KOPT-K1 (cell line): ENCODE data around the gene CADM1.

Source experiments
- H3K27ac ChIP-seq: fragments of 200-600 bp; sonication (generic); 2 replicates; pipeline ENCODE4 v1.5.1; 2016; ENCODE audit warnings: antibody characterized with exemption, mild to moderate bottlenecking, low read depth, low read length; ENCODE audit not compliant: poor library complexity, severe bottlenecking
- H3K36me3 ChIP-seq: fragments of 200-600 bp; sonication (generic); 2 replicates; pipeline ENCODE4 v1.5.1; 2017; ENCODE audit warnings: antibody characterized with exemption, mild to moderate bottlenecking, low read length, moderate library complexity; ENCODE audit not compliant: insufficient read depth
- H3K9me3 ChIP-seq: fragments of 200-600 bp; sonication (generic); 2 replicates; pipeline ENCODE4 v1.5.1; 2017; ENCODE audit warnings: antibody characterized with exemption, low read length, mild to moderate bottlenecking; ENCODE audit not compliant: insufficient read depth, poor library complexity, severe bottlenecking

The CADM1 gene

GRCh38 chr11:115524572-115524971, 20.4 kb upstream of the CADM1 start:
- Histone ChIP-seq H3K27ac (no peak overlapping the region), H3K36me3 (no peaks in the 10 kb centered on the region), H3K9me3 (no peaks in the 10 kb centered on the region)

- Histone ChIP-seq H3K9me3 (no peaks in the 10 kb centered on the region), H3K27ac (no peak overlapping the region), H3K36me3 (no peaks in the 10 kb centered on the region)
Measured at GRCh38 chr11:115523727-115524399, 19.6 kb upstream of the CADM1 start.

- H3K27ac ChIP-seq, result no peak overlapping the region
- H3K9me3 ChIP-seq, result no peaks in the 10 kb centered on the region
Measured at GRCh38 chr11:115522302-115522701, 18.1 kb upstream of the CADM1 start.

GRCh38 chr11:115521825-115522224, 17.6 kb upstream of the CADM1 start:
- Histone ChIP-seq H3K27ac (no peak overlapping the region), H3K9me3 (no peaks in the 10 kb centered on the region), H3K36me3 (no peaks in the 10 kb centered on the region)

More at GRCh38 chr11:115522302-115522701, 18.1 kb upstream of the CADM1 start:
- no peaks in the 10 kb centered on the region for H3K36me3 ChIP-seq

GRCh38 chr11:115518983-115519628, 14.9 kb upstream of the CADM1 start:
- no peaks in the 10 kb centered on the region for H3K9me3 ChIP-seq
- H3K36me3 ChIP-seq, result no peaks in the 10 kb centered on the region
- H3K27ac ChIP-seq, result no peak overlapping the region

GRCh38 chr11:115515647-115516395, 11.6 kb upstream of the CADM1 start:
- no peaks in the 10 kb centered on the region for H3K36me3 ChIP-seq
- no peak overlapping the region for H3K27ac ChIP-seq
- no peaks in the 10 kb centered on the region for H3K9me3 ChIP-seq

GRCh38 chr11:115506954-115507675, 2.9 kb upstream of the CADM1 start:
- Histone ChIP-seq H3K27ac (no peak overlapping the region), H3K36me3 (no peaks in the 10 kb centered on the region), H3K9me3 (no peaks in the 10 kb centered on the region)

- Histone ChIP-seq H3K36me3 (no peaks in the 10 kb centered on the region), H3K27ac (no peak overlapping the region)
Measured at GRCh38 chr11:115505175-115505574, 960 bp upstream of the CADM1 start.

GRCh38 chr11:115503886-115504275, 334 bp downstream of the CADM1 start:
- Histone ChIP-seq H3K9me3 (no peaks in the 10 kb centered on the region), H3K36me3 (no peaks in the 10 kb centered on the region), H3K27ac (no peak overlapping the region)

More at GRCh38 chr11:115505175-115505574, 960 bp upstream of the CADM1 start:
- no peaks in the 10 kb centered on the region for H3K9me3 ChIP-seq

- H3K27ac ChIP-seq, result no peak overlapping the region
- no peaks in the 10 kb centered on the region for H3K9me3 ChIP-seq
- no peaks in the 10 kb centered on the region for H3K36me3 ChIP-seq
Measured at GRCh38 chr11:115503083-115503885, 931 bp downstream of the CADM1 start.

- Histone ChIP-seq H3K9me3 (no peaks in the 10 kb centered on the region), H3K36me3 (no peaks in the 10 kb centered on the region), H3K27ac (no peak overlapping the region)
Measured at GRCh38 chr11:115502636-115503082, 1.6 kb downstream of the CADM1 start.

GRCh38 chr11:115501893-115502589, 2.2 kb downstream of the CADM1 start:
- no peaks in the 10 kb centered on the region for H3K9me3 ChIP-seq
- no peaks in the 10 kb centered on the region for H3K36me3 ChIP-seq
- H3K27ac ChIP-seq, result no peak overlapping the region

- no peak overlapping the region for H3K27ac ChIP-seq
- H3K36me3 ChIP-seq, result no peaks in the 10 kb centered on the region
- no peaks in the 10 kb centered on the region for H3K9me3 ChIP-seq
Measured at GRCh38 chr11:115501502-115501892, 2.7 kb downstream of the CADM1 start.
